Activated naive CD8-positive, alpha-beta T cell (primary cell): Measurements from ENCODE around the gene HP.
A peak's percentile ranks its signal among the peaks of the same experiment; 100 is the strongest.

Experiments used
- H3K27ac Mint-ChIP-seq: one replicate; pipeline ENCODE4 v1.8.0; 2021; ENCODE audit warnings: mixed read lengths
- H3K27me3 Mint-ChIP-seq: one replicate; pipeline ENCODE4 v1.8.0; 2021; ENCODE audit warnings: mixed read lengths
- H3K36me3 Mint-ChIP-seq: one replicate; pipeline ENCODE4 v1.8.0; 2021; ENCODE audit warnings: mixed read lengths
- H3K4me1 Mint-ChIP-seq: one replicate; pipeline ENCODE4 v1.8.0; 2021; ENCODE audit warnings: low read depth, mixed read lengths
- H3K4me3 Mint-ChIP-seq: one replicate; pipeline ENCODE4 v1.8.0; 2021; ENCODE audit warnings: mild to moderate bottlenecking, mixed read lengths
- H3K9me3 Mint-ChIP-seq: one replicate; pipeline ENCODE4 v1.8.0; 2021; ENCODE audit warnings: low read depth, mixed read lengths

The HP gene

GRCh38 chr16:72025404-72026114 is 28.7 kb upstream of the HP start:
- H3K36me3 Mint-ChIP-seq, result peaks cover 9% of the 10 kb centered on the region
- H3K27me3 Mint-ChIP-seq, result no peaks in the 10 kb centered on the region
- H3K4me1 Mint-ChIP-seq, result no peaks in the 10 kb centered on the region
- no peak overlapping the region for H3K4me3 Mint-ChIP-seq
- no peaks in the 10 kb centered on the region for H3K9me3 Mint-ChIP-seq
- peak overlapping the region; percentile 35 for H3K27ac Mint-ChIP-seq

GRCh38 chr16:72027669-72028378 is 26.5 kb upstream of the HP start:
- H3K4me1 Mint-ChIP-seq, result no peaks in the 10 kb centered on the region
- H3K4me3 Mint-ChIP-seq, result no peak overlapping the region
- peaks cover 5% of the 10 kb centered on the region for H3K36me3 Mint-ChIP-seq
- no peaks in the 10 kb centered on the region for H3K27me3 Mint-ChIP-seq
- no peak overlapping the region for H3K27ac Mint-ChIP-seq
- H3K9me3 Mint-ChIP-seq, result no peaks in the 10 kb centered on the region

GRCh38 chr16:72029567-72030271 is 24.6 kb upstream of the HP start:
- H3K4me3 Mint-ChIP-seq, result no peak overlapping the region
- no peak overlapping the region for H3K27ac Mint-ChIP-seq
- H3K4me1 Mint-ChIP-seq, result no peaks in the 10 kb centered on the region
- peaks cover 3% of the 10 kb centered on the region for H3K36me3 Mint-ChIP-seq
- H3K9me3 Mint-ChIP-seq, result no peaks in the 10 kb centered on the region
- H3K27me3 Mint-ChIP-seq, result no peaks in the 10 kb centered on the region

DNA sequence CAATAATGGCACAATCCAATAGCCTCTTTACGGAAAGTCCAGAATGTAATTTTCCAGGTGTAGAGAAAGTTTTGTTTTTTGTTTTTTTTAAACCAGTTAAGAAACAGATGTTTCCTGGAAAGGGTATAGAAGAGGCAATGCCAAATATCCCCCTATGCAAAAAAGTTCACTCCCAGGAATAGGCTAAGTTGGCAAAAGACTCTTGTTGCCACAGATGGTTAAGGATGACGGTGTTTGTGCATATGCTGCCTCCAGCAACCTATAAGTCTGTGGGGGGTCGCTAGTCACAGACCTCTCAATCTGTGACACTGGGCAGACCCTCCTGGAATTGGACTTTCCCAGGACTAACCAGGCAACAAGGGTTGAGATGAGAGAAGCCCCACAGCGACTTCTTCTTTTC is 20.9 kb upstream of the HP start:
- Mint-ChIP-seq H3K9me3 (no peaks in the 10 kb centered on the region), H3K4me1 (no peaks in the 10 kb centered on the region), H3K4me3 (no peak overlapping the region), H3K36me3 (peaks cover 2% of the 10 kb centered on the region), H3K27me3 (no peaks in the 10 kb centered on the region), H3K27ac (no peak overlapping the region)

- no peak overlapping the region for H3K27ac Mint-ChIP-seq
- H3K36me3 Mint-ChIP-seq, result peaks cover 7% of the 10 kb centered on the region
- no peaks in the 10 kb centered on the region for H3K27me3 Mint-ChIP-seq
- no peaks in the 10 kb centered on the region for H3K9me3 Mint-ChIP-seq
- H3K4me1 Mint-ChIP-seq, result no peaks in the 10 kb centered on the region
- no peak overlapping the region for H3K4me3 Mint-ChIP-seq
Observed at GRCh38 chr16:72036098-72036497, 18.2 kb upstream of the HP start.

GRCh38 chr16:72042157-72042660 is 12.1 kb upstream of the HP start:
- Mint-ChIP-seq H3K4me1 (no peaks in the 10 kb centered on the region), H3K9me3 (no peaks in the 10 kb centered on the region), H3K27ac (no peak overlapping the region), H3K4me3 (no peak overlapping the region), H3K27me3 (no peaks in the 10 kb centered on the region), H3K36me3 (peaks cover 15% of the 10 kb centered on the region)

- H3K27me3 Mint-ChIP-seq, result no peaks in the 10 kb centered on the region
- peaks cover 15% of the 10 kb centered on the region for H3K36me3 Mint-ChIP-seq
- H3K9me3 Mint-ChIP-seq, result no peaks in the 10 kb centered on the region
- no peak overlapping the region for H3K27ac Mint-ChIP-seq
- no peaks in the 10 kb centered on the region for H3K4me1 Mint-ChIP-seq
- no peak overlapping the region for H3K4me3 Mint-ChIP-seq
Observed at GRCh38 chr16:72043058-72043457, 11.2 kb upstream of the HP start.

DNA sequence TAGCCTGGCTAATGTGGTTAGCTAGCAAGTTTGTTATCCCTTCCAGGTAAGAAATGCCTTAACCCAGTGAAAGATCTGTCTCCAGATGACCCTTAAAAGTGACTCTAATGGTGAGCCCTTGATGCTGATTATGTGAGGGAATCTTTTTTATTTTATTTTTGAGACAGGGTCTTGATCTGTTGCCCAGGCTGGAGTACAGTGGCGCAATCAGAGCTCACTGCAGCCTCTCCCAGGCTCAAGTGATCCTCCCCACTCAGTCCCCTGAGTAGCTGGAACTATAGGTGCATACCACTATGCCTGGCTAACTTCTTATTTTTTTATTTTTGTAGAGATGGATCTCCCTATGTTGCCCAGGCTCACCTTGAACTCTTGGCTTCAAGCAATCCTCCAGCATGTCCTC is 10.8 kb upstream of the HP start:
- Mint-ChIP-seq H3K4me3 (no peak overlapping the region), H3K27ac (no peak overlapping the region), H3K4me1 (no peaks in the 10 kb centered on the region), H3K36me3 (peaks cover 15% of the 10 kb centered on the region), H3K9me3 (no peaks in the 10 kb centered on the region), H3K27me3 (no peaks in the 10 kb centered on the region)

- no peak overlapping the region for H3K27ac Mint-ChIP-seq
- no peaks in the 10 kb centered on the region for H3K4me1 Mint-ChIP-seq
- peaks cover 4% of the 10 kb centered on the region for H3K9me3 Mint-ChIP-seq
- H3K4me3 Mint-ChIP-seq, result no peak overlapping the region
- no peaks in the 10 kb centered on the region for H3K27me3 Mint-ChIP-seq
- H3K36me3 Mint-ChIP-seq, result peaks cover 10% of the 10 kb centered on the region
Observed at GRCh38 chr16:72044296-72044695, 10.0 kb upstream of the HP start.

GRCh38 chr16:72044825-72045359 is 9.4 kb upstream of the HP start:
- H3K4me1 Mint-ChIP-seq, result no peaks in the 10 kb centered on the region
- H3K4me3 Mint-ChIP-seq, result no peak overlapping the region
- H3K36me3 Mint-ChIP-seq, result peaks cover 13% of the 10 kb centered on the region
- H3K9me3 Mint-ChIP-seq, result peaks cover 7% of the 10 kb centered on the region
- no peaks in the 10 kb centered on the region for H3K27me3 Mint-ChIP-seq
- H3K27ac Mint-ChIP-seq, result no peak overlapping the region

DNA sequence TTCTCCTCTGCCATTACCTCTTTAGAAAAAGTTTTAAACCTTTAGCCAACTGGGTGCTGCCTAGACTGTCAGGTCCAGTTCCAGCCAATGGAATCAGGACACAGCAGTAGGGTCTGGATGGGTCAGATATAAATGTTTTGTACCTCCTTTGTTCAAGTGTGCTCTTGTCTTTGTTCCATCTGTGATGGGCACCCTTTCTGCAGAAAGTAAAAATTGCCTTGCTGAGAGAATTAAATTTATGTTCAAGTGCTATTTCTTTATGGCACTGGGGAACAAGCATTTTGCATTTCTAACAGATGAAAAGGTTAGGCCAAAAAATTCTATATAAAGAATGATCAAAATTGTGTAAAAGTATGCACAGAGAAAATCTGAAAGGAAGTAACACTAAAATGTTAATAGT is 5.2 kb upstream of the HP start:
- Mint-ChIP-seq H3K4me3 (no peak overlapping the region), H3K27ac (no peak overlapping the region)

DNA sequence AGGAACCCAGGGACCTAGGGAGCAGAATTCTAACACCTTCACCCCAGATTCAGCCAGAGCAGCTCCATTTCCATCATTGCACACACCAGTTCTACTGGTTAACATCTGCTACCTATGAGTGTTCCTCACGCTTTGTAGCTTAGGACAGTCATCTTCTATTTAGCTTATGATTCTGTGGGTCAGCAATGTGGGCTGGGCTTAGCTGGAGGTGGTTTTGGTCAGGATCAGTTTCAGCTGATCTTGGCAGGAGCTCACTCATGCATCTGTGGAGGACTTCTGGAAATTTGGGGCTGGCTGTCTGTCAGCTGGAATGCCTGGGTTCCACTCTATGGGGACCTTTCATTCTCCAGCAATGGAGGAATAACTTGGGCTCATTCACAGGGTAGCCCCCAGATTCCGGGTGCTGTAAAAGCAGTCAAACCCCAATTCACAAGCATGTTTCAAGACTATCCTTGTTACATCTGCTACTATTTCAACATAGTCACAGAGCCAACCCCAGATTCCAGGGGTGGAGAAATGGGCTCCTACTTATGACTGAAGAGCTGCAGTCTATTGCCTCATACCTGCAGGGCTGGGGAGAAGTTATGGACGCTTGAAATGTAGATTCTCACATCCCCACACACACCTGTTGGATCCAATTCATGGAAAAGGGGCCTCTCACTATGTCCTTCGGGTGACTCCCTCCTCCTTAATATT is 3.4 kb upstream of the HP start:
- Mint-ChIP-seq H3K4me1 (no peaks in the 10 kb centered on the region), H3K27me3 (no peaks in the 10 kb centered on the region), H3K36me3 (peaks cover 11% of the 10 kb centered on the region), H3K9me3 (peaks cover 8% of the 10 kb centered on the region), H3K4me3 (no peak overlapping the region), H3K27ac (no peak overlapping the region)

More for the DNA sequence above, 5.2 kb upstream of the HP start:
- Mint-ChIP-seq H3K27me3 (no peaks in the 10 kb centered on the region), H3K9me3 (peaks cover 8% of the 10 kb centered on the region), H3K36me3 (peaks cover 9% of the 10 kb centered on the region), H3K4me1 (no peaks in the 10 kb centered on the region)

GRCh38 chr16:72051818-72052217 is 2.5 kb upstream of the HP start:
- Mint-ChIP-seq H3K27ac (no peak overlapping the region), H3K4me3 (no peak overlapping the region), H3K4me1 (no peaks in the 10 kb centered on the region), H3K36me3 (peaks cover 11% of the 10 kb centered on the region), H3K27me3 (no peaks in the 10 kb centered on the region), H3K9me3 (peaks cover 8% of the 10 kb centered on the region)

- Mint-ChIP-seq H3K4me1 (no peaks in the 10 kb centered on the region), H3K27me3 (no peaks in the 10 kb centered on the region), H3K4me3 (no peak overlapping the region), H3K36me3 (peaks cover 6% of the 10 kb centered on the region), H3K9me3 (no peaks in the 10 kb centered on the region), H3K27ac (no peak overlapping the region)
Observed at GRCh38 chr16:72055911-72056310, 1.6 kb downstream of the HP start.
